ENCODE measurements around the gene ENOSF1. TPM values are rescaled to one million over a fixed set of nuclear protein-coding genes. Genes with fewer than 3 reads are reported as not detected.

Gene ENOSF1
- total and polyA plus RNA-seq, 10 of the 15 experiments (the other 5 are each of a cell fraction or from before 2014, with no cell fraction given), result 12.5 to 43.3 (median 29.5) TPM

GRCh38 chr18:627231-627630 lies 85.2 kb downstream of the ENOSF1 start:
- POLR2A ChIA-PET, result no interaction called here
- no peaks in the 10 kb centered on the region; a peak in 1 of 4 replicates for H3K27me3 ChIP-seq (replicated peaks in 1 of 2; ENCODE audit: control insufficient read depth in 2 of 2, insufficient read depth in 2 of 2, low read length in 1 of 2)

More at GRCh38 chr18:627231-627630, 85.2 kb downstream of the ENOSF1 start:
- intact Hi-C loops (cut with micrococcal nuclease; ENCODE audit: unreplicated experiment) (loop anchor here (10.0 kb wide), 1 partner anchor 88 kb away; the partner anchor contains the start of gene ENOSF1), in situ Hi-C loops (cut with MboI) (no loop called here)
- SMC1A ChIA-PET (ENCODE audit: uncharacterized antibody, unreplicated experiment), result interaction anchor here (1.0 to 12.3 kb wide), 4 partner anchors 31 to 213 kb away, joined by 3 to 188 read pairs (median 16); no protein-coding TSS in a partner anchor
- H3K9ac ChIP-seq (ENCODE audit: control insufficient read depth, insufficient read depth, low read length), result no peak overlapping the region
- no peak overlapping the region for H3K27ac ChIP-seq (ENCODE audit: control insufficient read depth, insufficient read depth)
- ATAC-seq, result no peak
- no peak overlapping the region for H3K4me3 ChIP-seq
- no peak overlapping the region for H3K4me2 ChIP-seq (ENCODE audit: control insufficient read depth, insufficient read depth)
- TF ChIP-seq BCLAF1 (IDR thresholded peaks at IDR 0.05) (no peak), PKNOX1 (IDR thresholded peaks at IDR 0.05) (no peak), ZBED1 (IDR thresholded peaks at IDR 0.05; ENCODE audit: borderline replicate concordance) (no peak)
- RAD21 ChIA-PET (ENCODE audit: unreplicated experiment), result interaction anchor here (0.6 to 10.9 kb wide), 3 partner anchors 101 to 205 kb away, joined by 3 to 168 read pairs (median 3); no protein-coding TSS in a partner anchor
- H3K9me3 ChIP-seq (replicated peaks; ENCODE audit: control insufficient read depth, insufficient read depth, low read length), result no peaks in the 10 kb centered on the region
- WGBS (ENCODE audit: insufficient coverage, insufficient replicate concordance, low lambda C conversion rate, missing lambda C conversion rate), result 35% methylated on average over 2 of the region's 2 CpGs
- H3K4me1 ChIP-seq (ENCODE audit: control insufficient read depth, insufficient read depth, low read length), result no peaks in the 10 kb centered on the region
- no TSS peak for BruUV-seq (replicated peaks)
- H3K36me3 ChIP-seq (ENCODE audit: control insufficient read depth in 2 of 2, insufficient read depth in 2 of 2, low read length in 1 of 2), result no peaks in the 10 kb centered on the region
- H3K79me2 ChIP-seq (ENCODE audit: control insufficient read depth, insufficient read depth, low read length), result no peaks in the 10 kb centered on the region
- no peak for FAIRE-seq
- no peak for DNase-seq (ENCODE audit: low read depth, low spot score)
- CTCF ChIA-PET, result interaction anchor here (0.8 to 10.5 kb wide), 9 partner anchors 11 to 214 kb away, joined by 3 to 251 read pairs (median 3); no protein-coding TSS in a partner anchor
- no peak overlapping the region for H2AFZ ChIP-seq (ENCODE audit: control insufficient read depth, low read depth, low read length)
- H4K20me1 ChIP-seq (ENCODE audit: control insufficient read depth, insufficient read depth), result no peaks in the 10 kb centered on the region

Measured in GM12878 (cell line).